ENCODE results near the gene ADORA2A. TPM values are rescaled to one million over a fixed set of nuclear protein-coding genes. Genes with fewer than 3 reads are reported as not detected.

ADORA2A gene
- total RNA-seq, 1 experiment from 2014 or later: 7.6 TPM

DNA sequence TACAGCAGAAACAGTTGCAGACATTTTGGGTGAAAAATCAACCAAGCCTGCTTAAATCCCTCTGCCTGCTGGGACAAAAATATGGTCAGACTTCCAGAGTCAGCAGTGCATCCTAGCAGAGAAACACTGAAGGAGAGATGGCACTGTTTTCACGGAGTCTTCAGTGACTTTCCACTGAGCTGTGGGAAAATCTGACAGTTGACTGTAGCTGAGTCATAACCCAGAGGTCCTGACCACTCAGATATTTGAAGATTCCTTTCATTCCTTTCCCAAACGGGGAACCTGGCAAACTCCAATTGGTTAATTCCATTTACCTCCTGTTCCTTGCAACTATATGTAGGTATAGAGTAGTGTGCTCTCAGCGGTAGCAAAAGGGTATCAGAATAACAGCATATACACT is 46.8 kb downstream of the ADORA2A start:
- no peak overlapping the region for H3K4me3 Mint-ChIP-seq
- peaks cover 8% of the 10 kb centered on the region for H3K9me3 Mint-ChIP-seq
- H3K36me3 Mint-ChIP-seq: peaks cover 3% of the 10 kb centered on the region; the same call in 1 of the 2 replicates
- TF ChIP-seq, protein P1, sequence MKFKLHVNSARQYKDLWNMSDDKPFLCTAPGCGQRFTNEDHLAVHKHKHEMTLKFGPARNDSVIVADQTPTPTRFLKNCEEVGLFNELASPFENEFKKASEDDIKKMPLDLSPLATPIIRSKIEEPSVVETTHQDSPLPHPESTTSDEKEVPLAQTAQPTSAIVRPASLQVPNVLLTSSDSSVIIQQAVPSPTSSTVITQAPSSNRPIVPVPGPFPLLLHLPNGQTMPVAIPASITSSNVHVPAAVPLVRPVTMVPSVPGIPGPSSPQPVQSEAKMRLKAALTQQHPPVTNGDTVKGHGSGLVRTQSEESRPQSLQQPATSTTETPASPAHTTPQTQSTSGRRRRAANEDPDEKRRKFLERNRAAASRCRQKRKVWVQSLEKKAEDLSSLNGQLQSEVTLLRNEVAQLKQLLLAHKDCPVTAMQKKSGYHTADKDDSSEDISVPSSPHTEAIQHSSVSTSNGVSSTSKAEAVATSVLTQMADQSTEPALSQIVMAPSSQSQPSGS (CRISPR knock-in tag; IDR thresholded peaks at IDR 0.05; ENCODE audit: borderline replicate concordance, low read depth): no peak
- no peak for TF ChIP-seq CREM (CRISPR knock-in tag; IDR thresholded peaks at IDR 0.05)
- TF ChIP-seq ZNF671 (CRISPR knock-in tag; IDR thresholded peaks at IDR 0.05): no peak
- TF ChIP-seq, protein P2, sequence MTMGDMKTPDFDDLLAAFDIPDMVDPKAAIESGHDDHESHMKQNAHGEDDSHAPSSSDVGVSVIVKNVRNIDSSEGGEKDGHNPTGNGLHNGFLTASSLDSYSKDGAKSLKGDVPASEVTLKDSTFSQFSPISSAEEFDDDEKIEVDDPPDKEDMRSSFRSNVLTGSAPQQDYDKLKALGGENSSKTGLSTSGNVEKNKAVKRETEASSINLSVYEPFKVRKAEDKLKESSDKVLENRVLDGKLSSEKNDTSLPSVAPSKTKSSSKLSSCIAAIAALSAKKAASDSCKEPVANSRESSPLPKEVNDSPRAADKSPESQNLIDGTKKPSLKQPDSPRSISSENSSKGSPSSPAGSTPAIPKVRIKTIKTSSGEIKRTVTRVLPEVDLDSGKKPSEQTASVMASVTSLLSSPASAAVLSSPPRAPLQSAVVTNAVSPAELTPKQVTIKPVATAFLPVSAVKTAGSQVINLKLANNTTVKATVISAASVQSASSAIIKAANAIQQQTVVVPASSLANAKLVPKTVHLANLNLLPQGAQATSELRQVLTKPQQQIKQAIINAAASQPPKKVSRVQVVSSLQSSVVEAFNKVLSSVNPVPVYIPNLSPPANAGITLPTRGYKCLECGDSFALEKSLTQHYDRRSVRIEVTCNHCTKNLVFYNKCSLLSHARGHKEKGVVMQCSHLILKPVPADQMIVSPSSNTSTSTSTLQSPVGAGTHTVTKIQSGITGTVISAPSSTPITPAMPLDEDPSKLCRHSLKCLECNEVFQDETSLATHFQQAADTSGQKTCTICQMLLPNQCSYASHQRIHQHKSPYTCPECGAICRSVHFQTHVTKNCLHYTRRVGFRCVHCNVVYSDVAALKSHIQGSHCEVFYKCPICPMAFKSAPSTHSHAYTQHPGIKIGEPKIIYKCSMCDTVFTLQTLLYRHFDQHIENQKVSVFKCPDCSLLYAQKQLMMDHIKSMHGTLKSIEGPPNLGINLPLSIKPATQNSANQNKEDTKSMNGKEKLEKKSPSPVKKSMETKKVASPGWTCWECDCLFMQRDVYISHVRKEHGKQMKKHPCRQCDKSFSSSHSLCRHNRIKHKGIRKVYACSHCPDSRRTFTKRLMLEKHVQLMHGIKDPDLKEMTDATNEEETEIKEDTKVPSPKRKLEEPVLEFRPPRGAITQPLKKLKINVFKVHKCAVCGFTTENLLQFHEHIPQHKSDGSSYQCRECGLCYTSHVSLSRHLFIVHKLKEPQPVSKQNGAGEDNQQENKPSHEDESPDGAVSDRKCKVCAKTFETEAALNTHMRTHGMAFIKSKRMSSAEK (CRISPR knock-in tag; IDR thresholded peaks at IDR 0.05; ENCODE audit: borderline replicate concordance): no peak
- no peak for TF ChIP-seq TEAD1 (CRISPR knock-in tag; IDR thresholded peaks at IDR 0.05)
- CTCF ChIA-PET: interaction anchor here (0.7 to 1.5 kb wide), 3 partner anchors 13 to 53 kb away, joined by 3 to 4 read pairs (median 4); no protein-coding TSS in a partner anchor
- ATAC-seq (no peak), DNase-seq (ENCODE audit: low spot score) (no peak)
- H3K27me3 Mint-ChIP-seq (ENCODE audit: low read depth): no peaks in the 10 kb centered on the region
- H3K27ac Mint-ChIP-seq: no peak overlapping the region; the same call in 1 of the 2 replicates
- H3K4me1 Mint-ChIP-seq: no peaks in the 10 kb centered on the region
- POLR2A ChIA-PET: no interaction called here

DNA sequence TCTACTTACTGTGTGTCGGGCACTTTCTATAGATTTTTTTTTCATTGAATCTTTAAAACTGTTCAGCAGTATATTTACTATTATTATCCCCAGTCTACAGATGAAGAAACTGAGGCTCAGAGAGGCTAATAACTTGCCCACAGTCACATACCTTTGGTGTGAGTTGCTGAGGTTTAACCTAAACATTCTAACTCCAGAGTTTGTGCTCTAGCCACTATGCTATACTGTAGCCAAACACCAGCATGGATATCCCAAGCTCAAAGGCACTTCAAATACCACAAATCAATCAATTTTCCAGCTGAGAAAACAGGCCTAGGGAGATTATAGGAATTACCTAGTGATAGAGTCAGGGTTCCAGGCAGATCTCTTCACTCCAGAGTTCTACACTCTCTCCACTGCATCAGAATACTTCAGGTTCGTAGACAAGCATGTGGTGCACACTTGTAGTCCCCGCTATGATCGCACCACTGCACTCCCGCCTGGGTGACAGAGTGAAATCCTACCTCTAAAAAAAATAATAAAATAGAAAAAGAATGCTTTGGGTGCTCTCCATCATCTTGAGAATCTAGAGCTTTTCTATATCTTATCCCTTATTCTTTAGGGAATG is 47.4 kb downstream of the ADORA2A start:
- Mint-ChIP-seq H3K9me3 (peaks cover 8% of the 10 kb centered on the region), H3K36me3 (peaks cover 3% of the 10 kb centered on the region; the same call in 1 of the 2 replicates), H3K4me1 (no peaks in the 10 kb centered on the region), H3K4me3 (no peak overlapping the region), H3K27ac (no peak overlapping the region), H3K27me3 (ENCODE audit: low read depth) (no peaks in the 10 kb centered on the region)
- POLR2A ChIA-PET: no interaction called here
- CTCF ChIA-PET: interaction anchor here (0.7 to 2.1 kb wide), 4 partner anchors 14 to 53 kb away, joined by 3 to 4 read pairs (median 4); no protein-coding TSS in a partner anchor
- no peak for DNase-seq (ENCODE audit: low spot score)
- no peak for ATAC-seq
- TF ChIP-seq ZNF121 (CRISPR knock-in tag; IDR thresholded peaks at IDR 0.05): no peak
- TF ChIP-seq, protein P3, sequence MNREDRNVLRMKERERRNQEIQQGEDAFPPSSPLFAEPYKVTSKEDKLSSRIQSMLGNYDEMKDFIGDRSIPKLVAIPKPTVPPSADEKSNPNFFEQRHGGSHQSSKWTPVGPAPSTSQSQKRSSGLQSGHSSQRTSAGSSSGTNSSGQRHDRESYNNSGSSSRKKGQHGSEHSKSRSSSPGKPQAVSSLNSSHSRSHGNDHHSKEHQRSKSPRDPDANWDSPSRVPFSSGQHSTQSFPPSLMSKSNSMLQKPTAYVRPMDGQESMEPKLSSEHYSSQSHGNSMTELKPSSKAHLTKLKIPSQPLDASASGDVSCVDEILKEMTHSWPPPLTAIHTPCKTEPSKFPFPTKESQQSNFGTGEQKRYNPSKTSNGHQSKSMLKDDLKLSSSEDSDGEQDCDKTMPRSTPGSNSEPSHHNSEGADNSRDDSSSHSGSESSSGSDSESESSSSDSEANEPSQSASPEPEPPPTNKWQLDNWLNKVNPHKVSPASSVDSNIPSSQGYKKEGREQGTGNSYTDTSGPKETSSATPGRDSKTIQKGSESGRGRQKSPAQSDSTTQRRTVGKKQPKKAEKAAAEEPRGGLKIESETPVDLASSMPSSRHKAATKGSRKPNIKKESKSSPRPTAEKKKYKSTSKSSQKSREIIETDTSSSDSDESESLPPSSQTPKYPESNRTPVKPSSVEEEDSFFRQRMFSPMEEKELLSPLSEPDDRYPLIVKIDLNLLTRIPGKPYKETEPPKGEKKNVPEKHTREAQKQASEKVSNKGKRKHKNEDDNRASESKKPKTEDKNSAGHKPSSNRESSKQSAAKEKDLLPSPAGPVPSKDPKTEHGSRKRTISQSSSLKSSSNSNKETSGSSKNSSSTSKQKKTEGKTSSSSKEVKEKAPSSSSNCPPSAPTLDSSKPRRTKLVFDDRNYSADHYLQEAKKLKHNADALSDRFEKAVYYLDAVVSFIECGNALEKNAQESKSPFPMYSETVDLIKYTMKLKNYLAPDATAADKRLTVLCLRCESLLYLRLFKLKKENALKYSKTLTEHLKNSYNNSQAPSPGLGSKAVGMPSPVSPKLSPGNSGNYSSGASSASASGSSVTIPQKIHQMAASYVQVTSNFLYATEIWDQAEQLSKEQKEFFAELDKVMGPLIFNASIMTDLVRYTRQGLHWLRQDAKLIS (CRISPR knock-in tag; IDR thresholded peaks at IDR 0.05; ENCODE audit: borderline replicate concordance): no peak
- TF ChIP-seq, protein P4, sequence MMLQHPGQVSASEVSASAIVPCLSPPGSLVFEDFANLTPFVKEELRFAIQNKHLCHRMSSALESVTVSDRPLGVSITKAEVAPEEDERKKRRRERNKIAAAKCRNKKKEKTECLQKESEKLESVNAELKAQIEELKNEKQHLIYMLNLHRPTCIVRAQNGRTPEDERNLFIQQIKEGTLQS (CRISPR knock-in tag; conservative IDR thresholded peaks at IDR 0.05): no peak
- TF ChIP-seq TEAD4 (CRISPR knock-in tag; IDR thresholded peaks at IDR 0.05): no peak
- no peak for TF ChIP-seq NFE2L1 (CRISPR knock-in tag; IDR thresholded peaks at IDR 0.05)
- TF ChIP-seq, protein P5, sequence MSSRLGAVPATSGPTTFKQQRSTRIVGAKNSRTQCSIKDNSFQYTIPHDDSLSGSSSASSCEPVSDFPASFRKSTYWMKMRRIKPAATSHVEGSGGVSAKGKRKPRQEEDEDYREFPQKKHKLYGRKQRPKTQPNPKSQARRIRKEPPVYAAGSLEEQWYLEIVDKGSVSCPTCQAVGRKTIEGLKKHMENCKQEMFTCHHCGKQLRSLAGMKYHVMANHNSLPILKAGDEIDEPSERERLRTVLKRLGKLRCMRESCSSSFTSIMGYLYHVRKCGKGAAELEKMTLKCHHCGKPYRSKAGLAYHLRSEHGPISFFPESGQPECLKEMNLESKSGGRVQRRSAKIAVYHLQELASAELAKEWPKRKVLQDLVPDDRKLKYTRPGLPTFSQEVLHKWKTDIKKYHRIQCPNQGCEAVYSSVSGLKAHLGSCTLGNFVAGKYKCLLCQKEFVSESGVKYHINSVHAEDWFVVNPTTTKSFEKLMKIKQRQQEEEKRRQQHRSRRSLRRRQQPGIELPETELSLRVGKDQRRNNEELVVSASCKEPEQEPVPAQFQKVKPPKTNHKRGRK (CRISPR knock-in tag; IDR thresholded peaks at IDR 0.05; ENCODE audit: borderline replicate concordance): no peak
- TF ChIP-seq EMX1 (CRISPR knock-in tag; IDR thresholded peaks at IDR 0.05): no peak
- TF ChIP-seq ZNF232 (CRISPR knock-in tag; IDR thresholded peaks at IDR 0.05): no peak
- TF ChIP-seq KAT7 (CRISPR knock-in tag; IDR thresholded peaks at IDR 0.05; ENCODE audit: borderline replicate concordance): no peak
- TF ChIP-seq, protein P2 (CRISPR knock-in tag; IDR thresholded peaks at IDR 0.05; ENCODE audit: borderline replicate concordance): no peak
- TF ChIP-seq, protein P6, sequence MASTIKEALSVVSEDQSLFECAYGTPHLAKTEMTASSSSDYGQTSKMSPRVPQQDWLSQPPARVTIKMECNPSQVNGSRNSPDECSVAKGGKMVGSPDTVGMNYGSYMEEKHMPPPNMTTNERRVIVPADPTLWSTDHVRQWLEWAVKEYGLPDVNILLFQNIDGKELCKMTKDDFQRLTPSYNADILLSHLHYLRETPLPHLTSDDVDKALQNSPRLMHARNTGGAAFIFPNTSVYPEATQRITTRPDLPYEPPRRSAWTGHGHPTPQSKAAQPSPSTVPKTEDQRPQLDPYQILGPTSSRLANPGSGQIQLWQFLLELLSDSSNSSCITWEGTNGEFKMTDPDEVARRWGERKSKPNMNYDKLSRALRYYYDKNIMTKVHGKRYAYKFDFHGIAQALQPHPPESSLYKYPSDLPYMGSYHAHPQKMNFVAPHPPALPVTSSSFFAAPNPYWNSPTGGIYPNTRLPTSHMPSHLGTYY (CRISPR knock-in tag; IDR thresholded peaks at IDR 0.05): no peak
- TF ChIP-seq MYBL2 (CRISPR knock-in tag; IDR thresholded peaks at IDR 0.05): no peak

All from WTC11 (cell line).